SK-N-SH (cell line): ENCODE results near the gene HSD17B12.
A peak's percentile ranks its signal among the peaks of the same experiment; 100 is the strongest.

Experiments
- CTCF ChIP-seq: fragments of 200-600 bp; sonication (generic); IDR thresholded peaks from 2 replicates; pipeline ENCODE4 v1.6.1; 2017; ENCODE audit warnings: antibody characterized with exemption, mild to moderate bottlenecking, moderate library complexity
- JUND ChIP-seq: IDR thresholded peaks from 2 replicates; pipeline ENCODE4 v1.4.0; 2012
- RAD21 ChIP-seq: IDR thresholded peaks from 2 replicates; pipeline ENCODE4 v1.6.1; 2012; ENCODE audit warnings: mild to moderate bottlenecking, low read length
- REST ChIP-seq: IDR thresholded peaks from 2 replicates; pipeline ENCODE4 v1.6.1; 2012; ENCODE audit warnings: mild to moderate bottlenecking, low read depth, low read length, moderate library complexity
- RFX5 ChIP-seq: IDR thresholded peaks from 2 replicates; pipeline ENCODE4 v1.6.1; 2012; ENCODE audit warnings: mild to moderate bottlenecking, improper control_type of control experiment, low read length

- TF ChIP-seq CTCF (peak; percentile 65), REST (no peak), JUND (no peak), RAD21 (peak; percentile 80), RFX5 (no peak)
Observed at GRCh38 chr11:43810929-43811596, 130.5 kb downstream of the HSD17B12 start.
